GM20000 (cell line): ENCODE data around the gene S100A2.
"Not testable (repeated sequence)": the region's sequence is repeated elsewhere in the genome, so short reads cannot be mapped to it uniquely, and the experiment has no call there.

Source experiments
- DNase-seq: peaks from one replicate; pipeline ENCODE4 v3.0.0; 2012; ENCODE audit warnings: low spot score
- TF ChIP-seq, protein P1 (sequence below): IDR thresholded peaks from 2 replicates; pipeline ENCODE4 v1.5.1; 2012; ENCODE audit warnings: mild to moderate bottlenecking, control low read depth; ENCODE audit errors: extremely low read depth, missing control alignments

Gene S100A2

DNA sequence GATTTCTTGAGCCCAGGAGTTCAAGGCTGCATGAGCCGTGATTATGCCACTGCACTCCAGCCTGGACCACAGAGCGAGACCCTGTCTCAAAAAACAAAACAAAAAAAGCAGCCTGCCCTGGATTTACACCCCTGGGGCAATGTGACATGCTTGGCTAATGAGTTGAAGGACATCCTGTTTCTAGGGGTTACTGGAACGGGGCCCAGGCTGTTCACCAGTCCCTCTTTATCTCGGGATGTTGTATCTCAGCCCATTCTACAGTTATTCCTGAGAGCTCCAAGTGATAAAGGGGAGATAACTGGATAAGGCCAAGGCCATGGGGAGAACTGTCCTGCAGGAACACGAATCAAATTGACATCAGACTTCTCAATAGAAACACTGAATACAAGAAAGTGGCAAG lies 21.7 kb upstream of the S100A2 start:
- TF ChIP-seq, protein P1, sequence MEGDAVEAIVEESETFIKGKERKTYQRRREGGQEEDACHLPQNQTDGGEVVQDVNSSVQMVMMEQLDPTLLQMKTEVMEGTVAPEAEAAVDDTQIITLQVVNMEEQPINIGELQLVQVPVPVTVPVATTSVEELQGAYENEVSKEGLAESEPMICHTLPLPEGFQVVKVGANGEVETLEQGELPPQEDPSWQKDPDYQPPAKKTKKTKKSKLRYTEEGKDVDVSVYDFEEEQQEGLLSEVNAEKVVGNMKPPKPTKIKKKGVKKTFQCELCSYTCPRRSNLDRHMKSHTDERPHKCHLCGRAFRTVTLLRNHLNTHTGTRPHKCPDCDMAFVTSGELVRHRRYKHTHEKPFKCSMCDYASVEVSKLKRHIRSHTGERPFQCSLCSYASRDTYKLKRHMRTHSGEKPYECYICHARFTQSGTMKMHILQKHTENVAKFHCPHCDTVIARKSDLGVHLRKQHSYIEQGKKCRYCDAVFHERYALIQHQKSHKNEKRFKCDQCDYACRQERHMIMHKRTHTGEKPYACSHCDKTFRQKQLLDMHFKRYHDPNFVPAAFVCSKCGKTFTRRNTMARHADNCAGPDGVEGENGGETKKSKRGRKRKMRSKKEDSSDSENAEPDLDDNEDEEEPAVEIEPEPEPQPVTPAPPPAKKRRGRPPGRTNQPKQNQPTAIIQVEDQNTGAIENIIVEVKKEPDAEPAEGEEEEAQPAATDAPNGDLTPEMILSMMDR: no peak
- no peak for DNase-seq

DNA sequence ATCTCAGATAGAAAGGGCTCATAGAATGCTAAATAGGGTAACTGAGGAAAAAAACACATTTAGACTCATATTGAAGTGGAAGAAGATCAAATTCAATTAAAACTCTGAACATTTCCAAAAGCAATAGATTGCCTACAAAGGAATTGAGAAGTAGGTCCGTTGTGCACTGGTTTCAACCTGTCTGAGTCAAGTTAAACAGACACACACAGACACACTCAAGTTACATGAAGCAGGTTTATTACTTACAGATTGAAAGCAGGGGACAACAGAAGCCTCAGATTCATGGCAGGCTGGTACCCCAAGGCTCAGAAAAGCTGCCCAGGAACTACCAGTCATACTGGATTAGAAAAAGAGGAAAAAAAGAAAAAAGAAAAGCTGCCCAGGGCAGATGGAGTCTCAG lies 20.7 kb upstream of the S100A2 start:
- DNase-seq: no peak
- TF ChIP-seq, protein P1: no peak

DNA sequence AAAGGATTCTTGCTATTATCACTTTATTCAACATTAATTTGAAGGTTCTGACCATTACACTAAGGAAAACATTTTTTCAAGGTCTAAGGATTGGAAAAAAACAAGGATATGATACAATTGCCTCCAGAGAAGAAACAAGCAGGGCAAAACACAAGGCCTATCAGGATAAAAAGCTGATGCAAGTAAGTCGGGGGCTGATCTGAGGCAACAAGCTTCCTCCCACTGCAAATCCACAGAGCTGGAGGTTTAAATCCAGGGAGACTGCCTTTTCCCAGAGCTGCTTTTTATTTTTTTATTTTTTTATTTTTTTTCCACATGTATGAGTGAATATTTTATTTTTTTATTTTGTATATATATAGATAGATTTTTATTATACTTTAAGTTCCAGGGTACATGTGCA lies 19.4 kb upstream of the S100A2 start:
- no peak for DNase-seq
- TF ChIP-seq, protein P1: no peak

DNA sequence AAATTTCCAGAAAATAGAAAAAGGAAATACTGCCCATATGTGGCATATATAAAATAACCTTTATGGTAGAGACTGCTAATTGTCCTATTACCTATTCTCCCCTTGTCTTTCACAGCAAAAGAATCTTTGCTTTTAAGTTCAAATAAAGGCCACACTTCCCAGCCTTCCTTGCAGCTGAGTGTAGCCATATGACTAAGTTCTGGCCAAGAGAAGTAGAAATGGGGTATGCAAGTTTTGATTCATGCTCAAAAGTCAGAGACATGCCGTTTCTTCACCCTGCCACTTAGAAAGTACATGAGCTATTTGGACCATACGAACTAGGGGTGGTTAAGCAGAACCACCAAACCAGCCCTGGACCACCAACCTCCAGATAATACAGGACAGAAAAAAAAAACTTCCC lies 18.3 kb upstream of the S100A2 start:
- TF ChIP-seq, protein P1: no peak
- DNase-seq: no peak

DNA sequence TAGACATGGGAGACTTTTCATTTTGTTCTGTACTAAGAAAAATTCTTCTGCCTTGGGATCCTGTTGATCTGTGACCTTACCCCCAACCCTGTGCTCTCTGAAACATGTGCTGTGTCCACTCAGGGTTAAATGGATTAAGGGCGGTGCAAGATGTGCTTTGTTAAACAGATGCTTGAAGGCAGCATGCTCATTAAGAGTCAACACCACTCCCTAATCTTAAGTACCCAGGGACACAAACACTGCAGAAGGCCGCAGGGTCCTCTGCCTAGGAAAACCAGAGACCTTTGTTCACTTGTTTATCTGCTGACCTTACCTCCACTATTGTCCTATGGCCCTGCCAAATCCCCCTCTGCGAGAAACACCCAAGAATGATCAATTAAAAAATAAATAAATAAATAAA lies 17.9 kb upstream of the S100A2 start:
- DNase-seq: not testable (repeated sequence)

DNA sequence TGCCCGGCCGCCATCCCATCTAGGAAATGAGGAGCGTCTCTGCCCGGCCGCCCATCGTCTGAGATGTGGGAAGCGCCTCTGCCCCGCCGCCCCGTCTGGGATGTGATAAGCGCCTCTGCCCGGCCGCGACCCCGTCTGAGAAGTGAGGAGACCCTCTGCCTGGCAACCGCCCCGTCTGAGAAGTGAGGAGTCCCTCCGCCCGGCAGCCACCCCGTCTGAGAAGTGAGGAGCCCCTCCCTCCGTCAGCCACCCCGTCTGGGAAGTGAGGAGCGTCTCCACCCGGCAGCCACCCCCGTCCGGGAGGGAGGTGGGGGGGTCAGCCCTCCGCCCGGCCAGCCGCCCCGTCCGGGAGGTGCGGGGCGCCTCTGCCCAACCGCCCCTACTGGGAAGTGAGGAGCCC lies 17.2 kb upstream of the S100A2 start:
- not testable (repeated sequence) for DNase-seq

DNA sequence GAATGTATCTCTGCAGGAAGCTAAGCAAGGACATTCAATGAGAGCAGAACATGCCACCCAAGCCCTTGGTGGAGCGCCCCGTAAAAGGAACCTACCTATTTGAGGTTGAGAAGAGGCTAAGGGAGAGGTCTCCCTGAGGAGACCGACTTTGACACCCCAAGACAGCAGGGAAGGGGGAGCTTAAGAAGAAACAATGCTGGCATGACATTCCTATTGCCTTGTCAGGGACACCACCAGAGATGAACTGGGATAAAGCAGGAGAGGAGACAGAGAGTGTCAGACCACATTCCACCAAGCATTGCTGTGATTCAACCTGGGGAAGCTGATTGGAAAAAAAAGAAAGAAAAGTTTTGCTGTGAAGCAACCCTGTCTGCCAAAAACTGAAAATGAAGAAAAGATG lies 13.3 kb upstream of the S100A2 start:
- no peak for DNase-seq
- TF ChIP-seq, protein P1: no peak

DNA sequence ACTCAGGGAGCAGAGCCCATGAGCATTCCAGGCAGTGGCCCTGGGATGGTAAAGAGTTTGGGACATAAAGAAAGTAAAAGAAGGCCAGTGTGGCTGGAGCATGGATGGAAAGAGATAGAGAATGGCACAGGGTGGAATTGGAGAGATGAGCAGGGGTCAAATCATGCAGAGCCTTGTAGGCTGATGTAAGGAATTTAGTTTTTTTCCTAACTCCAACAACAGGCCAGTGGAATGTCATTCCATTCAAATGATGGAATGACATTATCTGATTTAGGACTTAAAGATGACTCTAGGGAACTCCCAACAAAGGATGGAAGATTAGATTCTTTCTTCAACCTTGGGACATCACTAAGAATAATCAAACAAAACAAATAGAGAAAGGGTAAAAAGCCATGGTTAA lies 12.8 kb upstream of the S100A2 start:
- TF ChIP-seq, protein P1: no peak

DNA sequence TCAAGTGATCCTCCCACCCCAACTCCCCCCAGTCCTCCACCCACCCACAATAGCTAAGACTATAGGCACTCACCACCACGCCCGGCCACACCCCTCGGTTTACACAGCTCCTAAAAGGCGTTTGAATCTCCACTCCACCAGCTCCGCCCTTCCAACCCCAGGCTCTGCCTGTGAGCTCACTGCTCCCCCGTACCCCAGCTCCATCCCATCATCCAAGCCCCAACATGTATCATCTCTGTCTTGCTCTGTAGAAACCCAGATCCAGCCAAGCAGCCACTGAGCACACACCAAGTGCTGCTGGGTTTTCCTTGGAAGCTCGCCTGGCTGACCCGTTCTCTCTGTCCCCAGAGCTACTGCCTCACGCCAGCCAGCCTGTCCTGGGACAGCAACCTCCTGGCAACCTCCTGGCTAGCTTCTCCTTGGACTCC lies 12.0 kb upstream of the S100A2 start:
- no peak for DNase-seq
- TF ChIP-seq, protein P1: no peak

More for the DNA sequence above, 12.8 kb upstream of the S100A2 start:
- DNase-seq: no peak
